Lower leg skin (tissue), 3 donors: ENCODE results near the gene RAB3GAP1.

Experiments
- POLR2A ChIP-seq, 2 donors: fragments of 450-650 bp; IDR thresholded peaks; one replicate each; pipeline ENCODE4 v1.6.1; 2016 to 2017; ENCODE audit warnings: antibody characterized with exemption in 2 of 2, mild to moderate bottlenecking in 1 of 2, moderate library complexity in 1 of 2
- TF ChIP-seq, protein P1 (sequence below), 3 donors: fragments of 450-650 bp; IDR thresholded peaks; one replicate each; pipeline ENCODE4 v1.5.1; 2016; ENCODE audit warnings: antibody characterized with exemption in 3 of 3, mild to moderate bottlenecking in 3 of 3, moderate library complexity in 2 of 3

GRCh38 chr2:135175177-135175576, 123.1 kb downstream of the RAB3GAP1 start:
- TF ChIP-seq, protein P1, sequence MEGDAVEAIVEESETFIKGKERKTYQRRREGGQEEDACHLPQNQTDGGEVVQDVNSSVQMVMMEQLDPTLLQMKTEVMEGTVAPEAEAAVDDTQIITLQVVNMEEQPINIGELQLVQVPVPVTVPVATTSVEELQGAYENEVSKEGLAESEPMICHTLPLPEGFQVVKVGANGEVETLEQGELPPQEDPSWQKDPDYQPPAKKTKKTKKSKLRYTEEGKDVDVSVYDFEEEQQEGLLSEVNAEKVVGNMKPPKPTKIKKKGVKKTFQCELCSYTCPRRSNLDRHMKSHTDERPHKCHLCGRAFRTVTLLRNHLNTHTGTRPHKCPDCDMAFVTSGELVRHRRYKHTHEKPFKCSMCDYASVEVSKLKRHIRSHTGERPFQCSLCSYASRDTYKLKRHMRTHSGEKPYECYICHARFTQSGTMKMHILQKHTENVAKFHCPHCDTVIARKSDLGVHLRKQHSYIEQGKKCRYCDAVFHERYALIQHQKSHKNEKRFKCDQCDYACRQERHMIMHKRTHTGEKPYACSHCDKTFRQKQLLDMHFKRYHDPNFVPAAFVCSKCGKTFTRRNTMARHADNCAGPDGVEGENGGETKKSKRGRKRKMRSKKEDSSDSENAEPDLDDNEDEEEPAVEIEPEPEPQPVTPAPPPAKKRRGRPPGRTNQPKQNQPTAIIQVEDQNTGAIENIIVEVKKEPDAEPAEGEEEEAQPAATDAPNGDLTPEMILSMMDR (IDR thresholded peaks at IDR 0.05), result no peak
- no peak for TF ChIP-seq POLR2A (IDR thresholded peaks at IDR 0.05)
